Lower lobe of right lung (tissue), 2 donors: ENCODE measurements around the gene LRRC23. TPM values are rescaled to one million over a fixed set of nuclear protein-coding genes. Genes with fewer than 3 reads are reported as not detected.

Source experiments
- ATAC-seq, 2 donors: fragments of 200-7000 bp; cut with Tn5 transposase; one replicate each; pipeline ENCODE4 v1.9.1; 2020 to 2022; ENCODE audit warnings: mild to moderate bottlenecking in 2 of 2, moderate library complexity in 2 of 2
- DNase-seq: peaks from one replicate; pipeline ENCODE4 v3.0.0-alpha.2; 2020
- H3K27ac ChIP-seq: fragments of 200-600 bp; one replicate; pipeline ENCODE4 v1.8.0; 2022
- H3K27me3 ChIP-seq: fragments of 200-600 bp; one replicate; pipeline ENCODE4 v1.8.0; 2022; ENCODE audit warnings: low read depth
- H3K36me3 ChIP-seq: fragments of 200-600 bp; one replicate; pipeline ENCODE4 v1.8.0; 2022; ENCODE audit warnings: mild to moderate bottlenecking
- H3K4me1 ChIP-seq: fragments of 200-600 bp; one replicate; pipeline ENCODE4 v1.8.0; 2022
- H3K4me3 ChIP-seq: fragments of 200-600 bp; one replicate; pipeline ENCODE4 v1.8.0; 2022; ENCODE audit warnings: mild to moderate bottlenecking
- H3K9me3 ChIP-seq: fragments of 200-600 bp; one replicate; pipeline ENCODE4 v1.8.0; 2022
- intact Hi-C: fragments of 100-400 bp; cut with DNase I; formaldehyde crosslinking; loops from one replicate; pipeline ENCODE4 v1.11.0; 2022
- total RNA-seq: library from RNA; stranded (reverse); fragmentation: NEBNext Ultra II Directional; extraction: Animal tissue kit (Norgen Biotek cat#: 25700); gene quantifications from one replicate; pipeline ENCODE4 v1.2.1, GENCODE V29; 2021
- TF ChIP-seq, protein P1 (sequence below): fragments of 200-600 bp; IDR thresholded peaks from one replicate; pipeline ENCODE4 v1.8.0; 2022; ENCODE audit warnings: antibody characterized with exemption, mild to moderate bottlenecking
- donor health status: DM: no; HTN: yes; CAD: no; lungs with severe emphysema.

The LRRC23 gene
- total RNA-seq, 1 donor from 2014 or later = 26.6 TPM

DNA sequence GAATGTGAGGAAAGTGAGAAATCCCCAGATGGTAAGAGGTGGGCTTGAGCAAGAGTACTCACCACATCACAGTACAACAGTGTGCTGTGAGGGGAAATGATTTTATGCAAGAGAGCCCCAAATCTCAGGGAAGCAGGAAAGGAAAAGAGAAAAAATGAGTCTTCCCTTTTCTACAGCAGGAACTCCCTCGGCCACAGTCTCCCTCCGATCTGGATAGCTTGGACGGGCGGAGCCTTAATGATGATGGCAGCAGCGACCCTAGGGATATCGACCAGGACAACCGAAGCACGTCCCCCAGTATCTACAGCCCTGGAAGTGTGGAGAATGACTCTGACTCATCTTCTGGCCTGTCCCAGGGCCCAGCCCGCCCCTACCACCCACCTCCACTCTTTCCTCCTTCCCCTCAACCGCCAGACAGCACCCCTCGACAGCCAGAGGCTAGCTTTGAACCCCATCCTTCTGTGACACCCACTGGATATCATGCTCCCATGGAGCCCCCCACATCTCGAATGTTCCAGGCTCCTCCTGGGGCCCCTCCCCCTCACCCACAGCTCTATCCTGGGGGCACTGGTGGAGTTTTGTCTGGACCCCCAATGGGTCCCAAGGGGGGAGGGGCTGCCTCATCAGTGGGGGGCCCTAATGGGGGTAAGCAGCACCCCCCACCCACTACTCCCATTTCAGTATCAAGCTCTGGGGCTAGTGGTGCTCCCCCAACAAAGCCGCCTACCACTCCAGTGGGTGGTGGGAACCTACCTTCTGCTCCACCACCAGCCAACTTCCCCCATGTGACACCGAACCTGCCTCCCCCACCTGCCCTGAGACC is 31.0 kb downstream of the LRRC23 start:
- H3K36me3 ChIP-seq = peaks cover 53% of the 10 kb centered on the region
- H3K9me3 ChIP-seq = no peaks in the 10 kb centered on the region
- TF ChIP-seq, protein P1, sequence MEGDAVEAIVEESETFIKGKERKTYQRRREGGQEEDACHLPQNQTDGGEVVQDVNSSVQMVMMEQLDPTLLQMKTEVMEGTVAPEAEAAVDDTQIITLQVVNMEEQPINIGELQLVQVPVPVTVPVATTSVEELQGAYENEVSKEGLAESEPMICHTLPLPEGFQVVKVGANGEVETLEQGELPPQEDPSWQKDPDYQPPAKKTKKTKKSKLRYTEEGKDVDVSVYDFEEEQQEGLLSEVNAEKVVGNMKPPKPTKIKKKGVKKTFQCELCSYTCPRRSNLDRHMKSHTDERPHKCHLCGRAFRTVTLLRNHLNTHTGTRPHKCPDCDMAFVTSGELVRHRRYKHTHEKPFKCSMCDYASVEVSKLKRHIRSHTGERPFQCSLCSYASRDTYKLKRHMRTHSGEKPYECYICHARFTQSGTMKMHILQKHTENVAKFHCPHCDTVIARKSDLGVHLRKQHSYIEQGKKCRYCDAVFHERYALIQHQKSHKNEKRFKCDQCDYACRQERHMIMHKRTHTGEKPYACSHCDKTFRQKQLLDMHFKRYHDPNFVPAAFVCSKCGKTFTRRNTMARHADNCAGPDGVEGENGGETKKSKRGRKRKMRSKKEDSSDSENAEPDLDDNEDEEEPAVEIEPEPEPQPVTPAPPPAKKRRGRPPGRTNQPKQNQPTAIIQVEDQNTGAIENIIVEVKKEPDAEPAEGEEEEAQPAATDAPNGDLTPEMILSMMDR = no peak
- peaks cover 72% of the 10 kb centered on the region for H3K4me1 ChIP-seq
- no peak for DNase-seq
- no peaks in the 10 kb centered on the region for H3K27me3 ChIP-seq
- H3K4me3 ChIP-seq = no peak overlapping the region
- intact Hi-C loops = no loop called here
- no peak overlapping the region for H3K27ac ChIP-seq
- no peak for ATAC-seq

DNA sequence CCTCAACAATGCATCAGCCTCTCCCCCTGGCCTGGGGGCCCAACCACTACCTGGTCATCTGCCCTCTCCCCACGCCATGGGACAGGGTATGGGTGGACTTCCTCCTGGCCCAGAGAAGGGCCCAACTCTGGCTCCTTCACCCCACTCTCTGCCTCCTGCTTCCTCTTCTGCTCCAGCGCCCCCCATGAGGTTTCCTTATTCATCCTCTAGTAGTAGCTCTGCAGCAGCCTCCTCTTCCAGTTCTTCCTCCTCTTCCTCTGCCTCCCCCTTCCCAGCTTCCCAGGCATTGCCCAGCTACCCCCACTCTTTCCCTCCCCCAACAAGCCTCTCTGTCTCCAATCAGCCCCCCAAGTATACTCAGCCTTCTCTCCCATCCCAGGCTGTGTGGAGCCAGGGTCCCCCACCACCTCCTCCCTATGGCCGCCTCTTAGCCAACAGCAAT is 31.6 kb downstream of the LRRC23 start:
- Histone ChIP-seq H3K27ac (peak overlapping the region; percentile 92), H3K27me3 (no peaks in the 10 kb centered on the region), H3K9me3 (no peaks in the 10 kb centered on the region), H3K36me3 (peaks cover 59% of the 10 kb centered on the region), H3K4me3 (no peak overlapping the region), H3K4me1 (peaks cover 67% of the 10 kb centered on the region)
- DNase-seq (no peak), ATAC-seq (no peak)
- TF ChIP-seq, protein P1 = no peak
- intact Hi-C loops = no loop called here

DNA sequence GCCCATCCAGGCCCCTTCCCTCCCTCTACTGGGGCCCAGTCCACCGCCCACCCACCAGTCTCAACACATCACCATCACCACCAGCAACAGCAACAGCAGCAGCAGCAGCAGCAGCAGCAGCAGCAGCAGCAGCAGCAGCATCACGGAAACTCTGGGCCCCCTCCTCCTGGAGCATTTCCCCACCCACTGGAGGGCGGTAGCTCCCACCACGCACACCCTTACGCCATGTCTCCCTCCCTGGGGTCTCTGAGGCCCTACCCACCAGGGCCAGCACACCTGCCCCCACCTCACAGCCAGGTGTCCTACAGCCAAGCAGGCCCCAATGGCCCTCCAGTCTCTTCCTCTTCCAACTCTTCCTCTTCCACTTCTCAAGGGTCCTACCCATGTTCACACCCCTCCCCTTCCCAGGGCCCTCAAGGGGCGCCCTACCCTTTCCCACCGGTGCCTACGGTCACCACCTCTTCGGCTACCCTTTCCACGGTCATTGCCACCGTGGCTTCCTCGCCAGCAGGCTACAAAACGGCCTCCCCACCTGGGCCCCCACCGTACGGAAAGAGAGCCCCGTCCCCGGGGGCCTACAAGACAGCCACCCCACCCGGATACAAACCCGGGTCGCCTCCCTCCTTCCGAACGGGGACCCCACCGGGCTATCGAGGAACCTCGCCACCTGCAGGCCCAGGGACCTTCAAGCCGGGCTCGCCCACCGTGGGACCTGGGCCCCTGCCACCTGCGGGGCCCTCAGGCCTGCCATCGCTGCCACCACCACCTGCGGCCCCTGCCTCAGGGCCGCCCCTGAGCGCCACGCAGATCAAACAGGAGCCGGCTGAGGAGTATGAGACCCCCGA is 32.2 kb downstream of the LRRC23 start:
- Histone ChIP-seq H3K27ac (peak overlapping the region; percentile 92), H3K27me3 (no peaks in the 10 kb centered on the region), H3K9me3 (no peaks in the 10 kb centered on the region), H3K4me1 (peaks cover 69% of the 10 kb centered on the region), H3K36me3 (peaks cover 65% of the 10 kb centered on the region), H3K4me3 (peak overlapping the region; percentile 69)
- DNase-seq (no peak), ATAC-seq (peak; percentile 2 to 9)
- intact Hi-C loops = no loop called here
- TF ChIP-seq, protein P1 = no peak

DNA sequence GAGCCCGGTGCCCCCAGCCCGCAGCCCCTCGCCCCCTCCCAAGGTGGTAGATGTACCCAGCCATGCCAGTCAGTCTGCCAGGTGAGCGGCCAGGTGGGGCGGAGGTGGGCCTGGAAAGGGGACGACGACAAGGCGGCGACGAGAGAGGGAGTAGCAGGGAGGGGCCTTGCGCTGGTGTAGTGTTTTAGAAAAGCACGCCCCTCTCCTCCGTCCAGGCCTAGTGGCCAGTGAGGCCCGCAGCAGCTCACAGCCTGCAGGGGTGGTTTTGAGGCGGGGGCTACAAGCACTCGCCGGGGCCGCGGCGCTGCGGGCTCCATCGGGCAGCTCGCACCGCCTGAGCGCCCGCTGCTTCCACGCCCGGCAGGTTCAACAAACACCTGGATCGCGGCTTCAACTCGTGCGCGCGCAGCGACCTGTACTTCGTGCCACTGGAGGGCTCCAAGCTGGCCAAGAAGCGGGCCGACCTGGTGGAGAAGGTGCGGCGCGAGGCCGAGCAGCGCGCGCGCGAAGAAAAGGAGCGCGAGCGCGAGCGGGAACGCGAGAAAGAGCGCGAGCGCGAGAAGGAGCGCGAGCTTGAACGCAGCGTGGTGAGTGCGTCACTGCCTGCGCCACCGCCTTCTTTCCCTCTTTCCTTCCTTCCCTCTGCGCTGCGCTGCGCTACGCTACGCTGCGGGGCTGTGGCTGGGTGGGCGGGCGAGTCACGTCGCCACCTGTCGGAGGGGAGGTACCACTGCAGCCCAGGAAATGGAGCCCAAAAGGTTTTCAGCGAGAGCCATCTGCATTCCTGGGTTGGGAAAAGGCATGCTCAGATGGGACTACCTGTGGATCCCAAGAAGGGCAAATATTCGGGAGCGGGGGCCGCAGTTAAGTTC is 33.1 kb downstream of the LRRC23 start:
- H3K27ac ChIP-seq = peak overlapping the region; percentile 92
- peaks cover 62% of the 10 kb centered on the region for H3K36me3 ChIP-seq
- H3K4me1 ChIP-seq = peaks cover 65% of the 10 kb centered on the region
- H3K27me3 ChIP-seq = no peaks in the 10 kb centered on the region
- ATAC-seq (peak; percentile 96), DNase-seq (peak; percentile 96)
- intact Hi-C loops = no loop called here
- TF ChIP-seq, protein P1 = peak; percentile 94
- H3K9me3 ChIP-seq = no peaks in the 10 kb centered on the region
- H3K4me3 ChIP-seq = peak overlapping the region; percentile 69
